Middle frontal gyrus (tissue), 1 donor: Measurements from ENCODE around the gene MBOAT2.
"Not testable (repeated sequence)": the region's sequence is repeated elsewhere in the genome, so short reads cannot be mapped to it uniquely, and the experiment has no call there.

Source experiments
- DNase-seq: peaks from one replicate; pipeline ENCODE4 v3.0.0-alpha.2; 2015; ENCODE audit warnings: low spot score; ENCODE audit errors: extremely low spot score

The MBOAT2 gene

GRCh38 chr2:8957628-8958027 lies 45.9 kb downstream of the MBOAT2 start:
- DNase-seq, result no peak

- DNase-seq, result no peak
Measured at GRCh38 chr2:8956774-8957173, 46.7 kb downstream of the MBOAT2 start.

- no peak for DNase-seq
Measured at GRCh38 chr2:8954990-8955389, 48.5 kb downstream of the MBOAT2 start.

DNA sequence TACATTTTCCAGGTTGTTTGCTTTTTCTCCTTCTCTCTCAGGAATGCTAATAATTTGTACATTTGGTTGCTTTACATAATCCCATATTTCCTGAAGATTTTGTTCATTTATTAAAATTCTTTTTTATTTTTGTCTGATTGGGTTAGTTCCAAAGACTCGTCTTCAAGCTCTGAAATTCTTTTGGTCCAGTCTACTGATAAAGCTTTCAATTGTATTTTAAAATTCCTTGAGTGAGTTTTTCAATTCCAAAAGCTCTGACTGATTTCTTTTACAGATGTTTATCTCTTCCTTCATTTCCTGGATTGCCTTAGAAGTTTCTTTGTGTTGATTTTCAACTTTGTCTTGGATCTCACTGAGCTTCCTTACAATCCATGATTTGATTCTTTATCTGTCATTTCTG lies 50.0 kb downstream of the MBOAT2 start:
- no peak for DNase-seq

GRCh38 chr2:8939486-8940114 lies 63.9 kb downstream of the MBOAT2 start:
- DNase-seq, result no peak

- DNase-seq, result no peak
Measured at GRCh38 chr2:8938384-8938783, 65.1 kb downstream of the MBOAT2 start.

DNA sequence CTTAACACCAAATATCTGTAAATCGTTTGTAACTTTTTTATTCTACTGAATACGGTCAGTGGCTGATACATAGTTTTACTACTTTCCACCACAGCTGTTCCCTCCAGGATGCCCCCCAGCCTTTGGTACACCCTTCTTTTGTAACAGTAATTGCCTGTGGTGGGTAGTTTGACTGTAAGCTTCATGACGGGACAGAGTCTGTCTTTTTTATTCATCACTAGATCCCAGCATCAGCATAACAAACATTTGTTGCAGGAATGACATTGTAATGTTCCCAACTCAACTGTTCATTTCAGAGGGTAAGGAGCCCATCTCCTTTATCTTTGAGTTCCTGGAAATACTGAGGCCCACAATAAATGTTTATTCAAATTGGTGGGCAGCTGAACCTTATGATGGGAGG lies 67.5 kb downstream of the MBOAT2 start:
- DNase-seq, result no peak

DNA sequence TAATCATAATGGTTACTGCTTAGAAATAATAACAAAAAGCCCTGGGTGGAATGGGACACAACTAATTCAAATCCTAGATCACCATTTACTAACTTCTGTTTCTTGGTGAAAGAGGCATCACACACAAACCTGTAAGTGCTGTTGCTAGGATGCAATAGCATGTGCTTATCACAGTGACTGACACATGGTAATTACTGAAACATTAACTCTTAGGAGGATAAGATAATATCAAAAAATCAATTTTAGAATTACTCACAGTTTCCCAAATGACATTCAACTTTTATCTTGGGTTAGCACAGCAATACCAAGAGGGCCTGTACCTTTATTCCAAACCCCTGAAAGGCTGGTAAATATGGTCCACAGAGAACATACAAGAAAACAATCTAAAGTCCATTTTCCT lies 69.1 kb downstream of the MBOAT2 start:
- no peak for DNase-seq

DNA sequence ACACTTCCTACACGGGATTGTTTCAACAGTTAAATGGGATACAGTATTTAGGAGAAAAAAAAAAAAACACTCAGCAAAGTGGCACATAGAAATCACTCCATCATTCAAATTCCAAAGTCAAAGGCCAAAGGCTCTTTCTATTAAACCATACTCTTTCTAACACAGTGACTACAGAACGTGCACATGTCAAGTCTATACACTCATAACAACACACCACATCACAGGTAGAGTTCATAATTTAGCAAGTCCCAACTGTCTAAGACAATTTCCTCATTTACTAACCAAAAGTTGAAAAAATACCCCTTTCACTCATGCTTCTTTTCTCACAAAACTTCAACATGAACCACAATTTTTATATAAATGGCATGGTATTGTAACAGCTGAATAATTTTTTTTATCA lies 70.8 kb downstream of the MBOAT2 start:
- DNase-seq, result no peak

- not testable (repeated sequence) for DNase-seq
Measured at GRCh38 chr2:8930185-8930584, 73.3 kb downstream of the MBOAT2 start.

- no peak for DNase-seq
Measured at GRCh38 chr2:8929128-8929527, 74.4 kb downstream of the MBOAT2 start.

DNA sequence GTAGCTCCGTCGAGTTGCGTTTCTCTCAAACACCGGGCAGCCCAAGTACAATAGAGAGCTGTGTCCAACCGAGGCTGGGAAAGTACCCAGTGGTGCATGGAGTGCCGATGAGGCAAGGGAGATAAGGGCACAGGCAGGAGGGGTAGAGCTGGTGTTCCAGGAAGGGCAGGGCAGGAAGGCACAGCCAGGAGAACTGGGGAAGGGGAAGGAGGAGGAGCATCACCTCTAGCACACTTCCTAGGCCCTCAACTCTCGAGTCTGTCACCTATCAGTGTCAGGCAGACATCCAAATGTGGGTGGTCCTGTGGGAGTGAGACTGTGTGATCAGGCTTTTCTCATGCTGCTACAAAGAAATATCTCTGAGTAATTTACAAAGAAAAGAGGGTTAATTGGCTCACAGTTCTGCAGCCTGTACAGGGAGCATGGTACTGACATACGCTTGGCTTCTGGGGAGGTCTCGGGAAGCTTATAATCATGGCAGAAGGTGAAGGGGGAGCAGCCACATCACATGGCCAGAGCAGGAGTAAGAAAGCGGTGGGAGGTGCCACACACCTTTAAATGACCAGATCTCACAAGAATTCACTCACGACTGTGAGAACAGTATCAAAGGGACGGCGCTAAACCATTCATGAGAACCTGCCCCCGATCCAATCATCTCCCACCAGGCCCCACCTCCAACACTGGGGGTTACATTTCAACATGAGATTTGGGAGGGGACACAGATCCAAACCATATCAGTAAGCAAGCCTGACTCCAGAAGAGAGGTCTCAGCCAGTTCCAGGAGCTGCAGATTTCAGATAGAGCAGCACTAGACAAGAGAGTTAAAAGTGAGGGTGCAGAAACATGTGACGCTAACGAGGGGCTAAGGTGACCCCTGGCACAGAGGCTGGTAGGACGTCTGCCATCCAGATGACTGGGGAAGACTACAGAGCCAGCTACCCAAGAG lies 75.7 kb downstream of the MBOAT2 start:
- DNase-seq, result no peak

GRCh38 chr2:8926356-8926755 lies 77.1 kb downstream of the MBOAT2 start:
- peak; percentile 28 for DNase-seq

- DNase-seq, result no peak
Measured at GRCh38 chr2:8925411-8925810, 78.1 kb downstream of the MBOAT2 start.

DNA sequence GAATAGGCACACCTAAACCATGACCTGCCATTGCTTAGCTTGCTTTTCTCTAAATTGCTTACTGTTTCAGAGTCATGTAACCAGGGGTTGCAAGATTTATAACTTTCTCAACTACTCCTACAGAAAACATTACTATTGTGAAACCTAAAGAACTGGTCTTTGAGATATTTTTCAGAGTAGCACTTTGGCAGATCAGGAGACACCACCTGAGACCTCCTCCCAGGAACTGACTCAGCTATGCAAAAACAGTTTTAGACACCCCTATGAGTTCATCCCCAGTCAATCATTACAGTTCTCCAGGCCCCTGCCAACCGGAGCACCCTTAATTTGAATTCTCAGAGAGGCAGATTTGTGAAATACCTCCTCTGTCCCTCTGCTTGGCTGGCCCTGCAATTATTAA lies 80.3 kb downstream of the MBOAT2 start:
- DNase-seq, result no peak

DNA sequence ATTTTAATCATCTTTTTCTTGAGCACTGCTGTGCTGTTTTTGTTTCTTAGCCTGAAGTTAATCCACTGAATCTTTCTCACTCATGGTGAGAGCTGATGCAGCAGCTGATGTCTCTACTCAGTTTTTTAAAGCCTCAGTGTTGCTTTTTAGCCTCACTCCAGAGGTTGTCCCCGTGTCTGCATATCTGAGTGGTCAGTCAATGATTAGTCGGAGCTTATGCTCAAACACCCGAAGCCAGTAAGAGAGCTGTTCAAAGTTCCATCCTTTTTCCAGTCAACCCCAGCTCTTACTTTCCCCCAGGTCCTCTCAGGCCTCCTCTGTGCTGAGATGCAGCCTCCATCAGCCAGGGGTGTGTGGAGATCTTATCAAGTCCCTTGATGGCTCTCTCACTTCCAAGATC lies 81.1 kb downstream of the MBOAT2 start:
- no peak for DNase-seq

GRCh38 chr2:8918412-8918811 lies 85.1 kb downstream of the MBOAT2 start:
- no peak for DNase-seq

GRCh38 chr2:8915941-8916340 lies 87.5 kb downstream of the MBOAT2 start:
- no peak for DNase-seq

GRCh38 chr2:8913767-8914166 lies 89.7 kb downstream of the MBOAT2 start:
- DNase-seq, result not testable (repeated sequence)

- DNase-seq, result no peak
Measured at GRCh38 chr2:8907764-8908288, 95.7 kb downstream of the MBOAT2 start.

- DNase-seq, result not testable (repeated sequence)
Measured at GRCh38 chr2:8903924-8904323, 99.6 kb downstream of the MBOAT2 start.

DNA sequence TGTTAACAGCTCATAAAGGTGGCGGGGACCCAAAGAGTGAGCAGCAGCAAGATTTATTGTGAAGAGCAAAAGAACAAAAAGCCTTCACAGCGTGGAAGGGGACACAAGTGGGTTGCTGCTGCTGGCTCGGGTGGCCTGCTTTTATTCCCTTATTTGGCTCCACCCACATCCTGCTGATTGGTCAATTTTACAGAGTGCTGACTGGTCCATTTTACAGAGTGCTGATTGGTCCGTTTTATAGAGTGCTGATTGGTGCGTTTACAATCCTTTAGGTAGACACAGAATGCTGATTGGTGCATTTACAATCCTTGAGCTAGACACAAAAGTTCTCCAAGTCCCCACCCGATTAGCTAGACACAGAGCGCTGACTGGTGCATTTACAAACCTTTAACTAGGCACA lies 100.7 kb downstream of the MBOAT2 start:
- DNase-seq, result not testable (repeated sequence)
